HCT116 (cell line): ENCODE data around the gene CNTN5. TPM values are rescaled to one million over a fixed set of nuclear protein-coding genes. Genes with fewer than 3 reads are reported as not detected.

ENCODE experiments used
- ATAC-seq: fragments of 200-7000 bp; cut with Tn5 transposase; 2 replicates; pipeline ENCODE4 v1.9.1; 2020; ENCODE audit warnings: mild to moderate bottlenecking, moderate library complexity
- BruUV-seq: library from RNA; stranded (reverse); fragments of 400-500 nt; replicated peaks from 2 replicates; lab custom pipeline; 2021; lab: Mats Ljungman, UMichigan
- CTCF ChIA-PET: fragments of 300-600 bp; sonication (Branson Sonifier 250); formaldehyde crosslinking; loops from one replicate; lab custom pipeline; 2021; ENCODE audit warnings: antibody characterized with exemption; lab: Charles Lee
- POLR2A ChIA-PET: fragments of 300-600, 350-600 bp; sonication (Branson Sonifier 250); formaldehyde crosslinking; loops from one replicate; lab custom pipeline; 2021; ENCODE audit warnings: antibody characterized with exemption; lab: Charles Lee
- RAD21 ChIA-PET, 2 experiments: fragments of 300-600 bp; sonication (Branson Sonifier 250); formaldehyde crosslinking; loops; one replicate each; lab custom pipeline; 2023; ENCODE audit warnings: low total read pairs in 2 of 2; ENCODE audit not compliant: uncharacterized antibody in 2 of 2, unreplicated experiment in 2 of 2, low non-redundant PET in 1 of 2; lab: Charles Lee
- DNase-seq: peaks from one replicate; pipeline ENCODE4 v3.0.0-alpha.2; 2010; ENCODE audit warnings: low read depth, low spot score
- H2AFZ ChIP-seq: fragments of 200-600 bp; shearing (Covaris generic), sonication (generic); 2 replicates; pipeline ENCODE4 v1.6.1; 2017; ENCODE audit warnings: low read depth, mixed run types, mixed read lengths, antibody characterized with exemption, low read length; ENCODE audit not compliant: poor library complexity, severe bottlenecking
- H3K27ac ChIP-seq: 2 replicates; pipeline ENCODE4 v1.5.1; 2012; ENCODE audit warnings: low read depth, low read length
- H3K27me3 ChIP-seq: fragments of 200-600 bp; sonication (generic); 2 replicates; pipeline ENCODE4 v1.6.1; 2016; ENCODE audit warnings: mixed run types, low read length, mixed read lengths; ENCODE audit not compliant: insufficient read depth
- H3K36me3 ChIP-seq, 2 experiments: fragments of 200-500 bp in 1 of 2; fragments of 200-600 bp in 1 of 2; sonication (Bioruptor generic) in 1 of 2; sonication (generic) in 1 of 2; 2 replicates each; pipeline versions ENCODE4 v1.5.1 to v1.6.1; 2014 to 2016; ENCODE audit warnings: low read length in 2 of 2, inconsistent platforms in 1 of 2, mixed read lengths in 1 of 2, mixed run types in 1 of 2; ENCODE audit not compliant: insufficient read depth in 2 of 2, control insufficient read depth in 1 of 2
- H3K4me1 ChIP-seq, 2 experiments: fragments of 200-600 bp in 1 of 2; sonication (generic) in 1 of 2; 2 replicates each; pipeline versions ENCODE4 v1.5.1 to v1.6.1; 2012 to 2017; ENCODE audit warnings: low read length in 2 of 2, inconsistent platforms in 1 of 2, mild to moderate bottlenecking in 1 of 2, mixed read lengths in 1 of 2, mixed run types in 1 of 2, moderate library complexity in 1 of 2; ENCODE audit not compliant: insufficient read depth in 2 of 2, control insufficient read depth in 1 of 2
- H3K4me2 ChIP-seq: fragments of 200-600 bp; sonication (generic); 2 replicates; pipeline ENCODE4 v1.6.1; 2017; ENCODE audit warnings: mixed run types, low read length, mixed read lengths
- H3K4me3 ChIP-seq, 2 experiments: fragments of 200-600 bp in 1 of 2; sonication (generic) in 1 of 2; replicated peaks in 1 of 2; 2 replicates each; pipeline ENCODE4 v1.5.1; 2011 to 2016; ENCODE audit warnings: low read length in 2 of 2, control low read depth in 1 of 2, low read depth in 1 of 2, mild to moderate bottlenecking in 1 of 2, mixed read lengths in 1 of 2, mixed run types in 1 of 2
- H3K79me2 ChIP-seq: fragments of 200-600 bp; sonication (generic); 2 replicates; pipeline ENCODE4 v1.6.1; 2017; ENCODE audit warnings: mild to moderate bottlenecking, mixed run types, low read length, moderate library complexity, mixed read lengths; ENCODE audit not compliant: insufficient read depth
- H3K9ac ChIP-seq: fragments of 200-600 bp; sonication (generic); 2 replicates; pipeline ENCODE4 v1.6.1; 2016; ENCODE audit warnings: low read length, mixed read lengths
- H3K9me2 ChIP-seq: fragments of 200-600 bp; sonication (generic), shearing (Covaris generic); 2 replicates; pipeline ENCODE4 v1.6.1; 2017; ENCODE audit warnings: mixed run types, mild to moderate bottlenecking, moderate library complexity; ENCODE audit not compliant: insufficient read depth
- H3K9me3 ChIP-seq, 2 experiments: fragments of 200-500 bp in 1 of 2; fragments of 200-600 bp in 1 of 2; sonication (Bioruptor generic) in 1 of 2; sonication (generic) in 1 of 2; 2 replicates each; pipeline ENCODE4 v1.6.1; 2014 to 2017; ENCODE audit warnings: low read length in 2 of 2, mixed read lengths in 2 of 2, inconsistent platforms in 1 of 2, low read depth in 1 of 2, mild to moderate bottlenecking in 1 of 2, mixed run types in 1 of 2, moderate library complexity in 1 of 2; ENCODE audit not compliant: control insufficient read depth in 1 of 2, insufficient read depth in 1 of 2
- H4K20me1 ChIP-seq: fragments of 200-600 bp; sonication (generic), shearing (Covaris generic); 2 replicates; pipeline ENCODE4 v1.6.1; 2017; ENCODE audit warnings: mixed run types, mild to moderate bottlenecking, moderate library complexity; ENCODE audit not compliant: insufficient read depth
- EZH2phosphoT487 ChIP-seq: fragments of 200-600 bp; IDR thresholded peaks from 2 replicates; pipeline ENCODE4 v1.6.1; 2018; ENCODE audit warnings: antibody characterized with exemption, borderline replicate concordance
- SRF ChIP-seq: IDR thresholded peaks from 2 replicates; pipeline ENCODE4 v1.6.1; 2012; ENCODE audit warnings: low read depth
- ZFX ChIP-seq: fragments of 450-650 bp; IDR thresholded peaks from 2 replicates; pipeline ENCODE4 v1.6.1; 2017
- intact Hi-C: fragments of 100-400 bp; cut with micrococcal nuclease; formaldehyde crosslinking; loops from 2 replicates; pipeline ENCODE4 v1.10.0; 2022
- total RNA-seq: library from RNA; stranded (reverse); gene quantifications from one replicate; pipeline ENCODE4 v1.2.1, GENCODE V29; 2021; ENCODE audit not compliant: unreplicated experiment
- TF ChIP-seq, protein P1 (sequence below), 3 experiments: fragments of 200-600 bp in 1 of 3; sonication (generic) in 1 of 3; IDR thresholded peaks in 2 of 3; conservative IDR thresholded peaks in 1 of 3; 2 replicates each; pipeline ENCODE4 v1.5.1; 2012 to 2017; ENCODE audit warnings: low read depth in 2 of 3, low read length in 2 of 3, antibody characterized with exemption in 1 of 3, borderline replicate concordance in 1 of 3, control low read depth in 1 of 3, mild to moderate bottlenecking in 1 of 3, mixed read lengths in 1 of 3, mixed run types in 1 of 3, moderate library complexity in 1 of 3; ENCODE audit not compliant: insufficient read depth in 1 of 3
- TF ChIP-seq, protein P2 (sequence below): IDR thresholded peaks from 2 replicates; pipeline ENCODE4 v1.6.1; 2012
- TF ChIP-seq, protein P3 (sequence below): IDR thresholded peaks from 2 replicates; pipeline ENCODE4 v1.6.1; 2011; ENCODE audit warnings: mild to moderate bottlenecking, low read length, moderate library complexity; ENCODE audit not compliant: insufficient replicate concordance; ENCODE audit errors: extremely low read depth

Gene CNTN5
- total RNA-seq, 1 experiment from 2014 or later, result not detected

DNA sequence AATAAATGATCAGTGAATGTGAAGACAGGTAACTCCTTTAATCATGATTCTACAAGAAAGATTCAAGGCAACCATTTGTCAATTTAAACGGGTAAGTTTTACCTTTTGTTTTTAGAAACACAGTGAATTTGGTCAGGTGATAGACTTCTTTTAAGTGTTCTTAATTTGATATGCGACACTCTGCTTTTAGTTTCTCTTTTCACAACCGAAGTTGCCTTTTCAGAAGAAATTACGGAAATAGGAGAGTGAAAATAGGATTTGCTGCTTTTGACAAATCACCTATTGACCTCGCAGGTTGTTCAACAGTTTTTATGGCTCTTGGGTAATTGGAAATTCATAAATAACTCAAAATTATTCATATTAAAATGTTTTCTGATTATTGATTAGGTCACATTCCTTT is 142.1 kb downstream of the CNTN5 start (continued):
- TF ChIP-seq, protein P1, sequence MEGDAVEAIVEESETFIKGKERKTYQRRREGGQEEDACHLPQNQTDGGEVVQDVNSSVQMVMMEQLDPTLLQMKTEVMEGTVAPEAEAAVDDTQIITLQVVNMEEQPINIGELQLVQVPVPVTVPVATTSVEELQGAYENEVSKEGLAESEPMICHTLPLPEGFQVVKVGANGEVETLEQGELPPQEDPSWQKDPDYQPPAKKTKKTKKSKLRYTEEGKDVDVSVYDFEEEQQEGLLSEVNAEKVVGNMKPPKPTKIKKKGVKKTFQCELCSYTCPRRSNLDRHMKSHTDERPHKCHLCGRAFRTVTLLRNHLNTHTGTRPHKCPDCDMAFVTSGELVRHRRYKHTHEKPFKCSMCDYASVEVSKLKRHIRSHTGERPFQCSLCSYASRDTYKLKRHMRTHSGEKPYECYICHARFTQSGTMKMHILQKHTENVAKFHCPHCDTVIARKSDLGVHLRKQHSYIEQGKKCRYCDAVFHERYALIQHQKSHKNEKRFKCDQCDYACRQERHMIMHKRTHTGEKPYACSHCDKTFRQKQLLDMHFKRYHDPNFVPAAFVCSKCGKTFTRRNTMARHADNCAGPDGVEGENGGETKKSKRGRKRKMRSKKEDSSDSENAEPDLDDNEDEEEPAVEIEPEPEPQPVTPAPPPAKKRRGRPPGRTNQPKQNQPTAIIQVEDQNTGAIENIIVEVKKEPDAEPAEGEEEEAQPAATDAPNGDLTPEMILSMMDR (IDR thresholded peaks at IDR 0.05 in 2 of 3, conservative IDR thresholded peaks at IDR 0.05 in 1 of 3; ENCODE audit: borderline replicate concordance in 1 of 3, insufficient read depth in 1 of 3, low read depth in 2 of 3, low read length in 2 of 3), result no peak
- TF ChIP-seq SRF (no peak), ZFX (no peak)
- TF ChIP-seq, protein P2, sequence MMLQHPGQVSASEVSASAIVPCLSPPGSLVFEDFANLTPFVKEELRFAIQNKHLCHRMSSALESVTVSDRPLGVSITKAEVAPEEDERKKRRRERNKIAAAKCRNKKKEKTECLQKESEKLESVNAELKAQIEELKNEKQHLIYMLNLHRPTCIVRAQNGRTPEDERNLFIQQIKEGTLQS, result no peak

DNA sequence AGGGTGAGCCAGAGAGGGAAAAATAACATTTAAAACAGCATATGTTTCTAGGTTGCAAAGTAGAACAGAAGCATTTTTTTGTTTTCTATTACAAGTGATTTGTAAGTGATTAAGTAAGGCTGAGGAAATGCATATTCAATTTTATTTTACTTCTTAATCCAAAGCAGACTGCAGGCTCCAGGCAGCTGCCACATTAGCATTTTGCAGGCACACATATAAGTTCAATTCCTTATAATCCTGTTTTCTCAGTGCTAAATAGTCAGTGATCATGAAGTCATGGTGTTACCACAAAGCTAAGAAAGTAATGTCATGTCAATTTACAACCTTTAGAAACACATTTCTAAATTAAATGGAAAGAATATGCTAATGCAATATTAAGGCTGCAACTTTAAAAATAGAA is 149.8 kb downstream of the CNTN5 start:
- no peaks in the 10 kb centered on the region for H3K79me2 ChIP-seq
- intact Hi-C loops, result no loop called here
- no peak for DNase-seq
- ATAC-seq, result no peak
- H3K9me3 ChIP-seq, result peaks cover 0 to 5% of the 10 kb centered on the region in 2 experiments; a peak in 2 of 4 replicates
- no peak overlapping the region for H3K9ac ChIP-seq
- H2AFZ ChIP-seq, result no peak overlapping the region
- H3K4me3 ChIP-seq, result no peak overlapping the region
- CTCF ChIA-PET, result no interaction called here
- no peaks in the 10 kb centered on the region for H3K4me1 ChIP-seq
- no peak overlapping the region for H3K4me2 ChIP-seq
- no peaks in the 10 kb centered on the region for H3K27me3 ChIP-seq
- no peak overlapping the region for H3K27ac ChIP-seq
- TF ChIP-seq EZH2phosphoT487, result no peak
- TF ChIP-seq, protein P3, sequence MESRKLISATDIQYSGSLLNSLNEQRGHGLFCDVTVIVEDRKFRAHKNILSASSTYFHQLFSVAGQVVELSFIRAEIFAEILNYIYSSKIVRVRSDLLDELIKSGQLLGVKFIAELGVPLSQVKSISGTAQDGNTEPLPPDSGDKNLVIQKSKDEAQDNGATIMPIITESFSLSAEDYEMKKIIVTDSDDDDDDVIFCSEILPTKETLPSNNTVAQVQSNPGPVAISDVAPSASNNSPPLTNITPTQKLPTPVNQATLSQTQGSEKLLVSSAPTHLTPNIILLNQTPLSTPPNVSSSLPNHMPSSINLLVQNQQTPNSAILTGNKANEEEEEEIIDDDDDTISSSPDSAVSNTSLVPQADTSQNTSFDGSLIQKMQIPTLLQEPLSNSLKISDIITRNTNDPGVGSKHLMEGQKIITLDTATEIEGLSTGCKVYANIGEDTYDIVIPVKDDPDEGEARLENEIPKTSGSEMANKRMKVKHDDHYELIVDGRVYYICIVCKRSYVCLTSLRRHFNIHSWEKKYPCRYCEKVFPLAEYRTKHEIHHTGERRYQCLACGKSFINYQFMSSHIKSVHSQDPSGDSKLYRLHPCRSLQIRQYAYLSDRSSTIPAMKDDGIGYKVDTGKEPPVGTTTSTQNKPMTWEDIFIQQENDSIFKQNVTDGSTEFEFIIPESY, result no peak
- no peaks in the 10 kb centered on the region for H3K9me2 ChIP-seq
- no peaks in the 10 kb centered on the region for H3K36me3 ChIP-seq
- POLR2A ChIA-PET, result no interaction called here
- RAD21 ChIA-PET, result no interaction called here
- no peaks in the 10 kb centered on the region for H4K20me1 ChIP-seq
- BruUV-seq, result no TSS peak
